A673 (cell line): Measurements from ENCODE around the gene HTR2B.

Experiments used
- EZH2 ChIP-seq: fragments of 200-600 bp; sonication (generic); IDR thresholded peaks from 2 replicates; pipeline ENCODE4 v1.6.1; 2017; ENCODE audit warnings: borderline replicate concordance, low read depth, mild to moderate bottlenecking, mixed read lengths, antibody characterized with exemption, low read length; ENCODE audit not compliant: poor library complexity, severe bottlenecking
- TF ChIP-seq, protein P1 (sequence below): fragments of 300-800, 200-600 bp; sonication (generic); conservative IDR thresholded peaks from 2 replicates; pipeline ENCODE4 v1.5.1; 2017; ENCODE audit warnings: low read depth, mild to moderate bottlenecking, antibody characterized with exemption, low read length, moderate library complexity, mixed read lengths

GRCh38 chr2:231084565-231084964 lies 40.3 kb downstream of the HTR2B start:
- TF ChIP-seq, protein P1, sequence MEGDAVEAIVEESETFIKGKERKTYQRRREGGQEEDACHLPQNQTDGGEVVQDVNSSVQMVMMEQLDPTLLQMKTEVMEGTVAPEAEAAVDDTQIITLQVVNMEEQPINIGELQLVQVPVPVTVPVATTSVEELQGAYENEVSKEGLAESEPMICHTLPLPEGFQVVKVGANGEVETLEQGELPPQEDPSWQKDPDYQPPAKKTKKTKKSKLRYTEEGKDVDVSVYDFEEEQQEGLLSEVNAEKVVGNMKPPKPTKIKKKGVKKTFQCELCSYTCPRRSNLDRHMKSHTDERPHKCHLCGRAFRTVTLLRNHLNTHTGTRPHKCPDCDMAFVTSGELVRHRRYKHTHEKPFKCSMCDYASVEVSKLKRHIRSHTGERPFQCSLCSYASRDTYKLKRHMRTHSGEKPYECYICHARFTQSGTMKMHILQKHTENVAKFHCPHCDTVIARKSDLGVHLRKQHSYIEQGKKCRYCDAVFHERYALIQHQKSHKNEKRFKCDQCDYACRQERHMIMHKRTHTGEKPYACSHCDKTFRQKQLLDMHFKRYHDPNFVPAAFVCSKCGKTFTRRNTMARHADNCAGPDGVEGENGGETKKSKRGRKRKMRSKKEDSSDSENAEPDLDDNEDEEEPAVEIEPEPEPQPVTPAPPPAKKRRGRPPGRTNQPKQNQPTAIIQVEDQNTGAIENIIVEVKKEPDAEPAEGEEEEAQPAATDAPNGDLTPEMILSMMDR = no peak
- no peak for TF ChIP-seq EZH2
